Stimulated activated memory B cell treated with anti-CD40 and anti-IgM and Interleukin-4, amounts not matched to agents 10 μg/mL and 1 μg/mL and 100 μg/mL, for 72 hours (primary cell): ENCODE data around the gene L2HGDH.

Source experiments
- ATAC-seq: fragments of 150-1000 bp; cut with Tn5 transposase; 2 replicates; pipeline ENCODE4 v1.10.0; 2021
- H3K27ac Mint-ChIP-seq: one replicate; pipeline ENCODE4 v1.8.0; 2022; ENCODE audit warnings: mild to moderate bottlenecking, mixed read lengths
- H3K27me3 Mint-ChIP-seq: one replicate; pipeline ENCODE4 v1.8.0; 2022; ENCODE audit warnings: mixed read lengths
- H3K36me3 Mint-ChIP-seq: one replicate; pipeline ENCODE4 v1.8.0; 2022; ENCODE audit warnings: mixed read lengths
- H3K4me1 Mint-ChIP-seq: one replicate; pipeline ENCODE4 v1.8.0; 2022; ENCODE audit warnings: mixed read lengths
- H3K4me3 Mint-ChIP-seq: one replicate; pipeline ENCODE4 v1.8.0; 2022; ENCODE audit warnings: mild to moderate bottlenecking, moderate library complexity, mixed read lengths
- H3K9me3 Mint-ChIP-seq: one replicate; pipeline ENCODE4 v1.8.0; 2022; ENCODE audit warnings: mixed read lengths

The L2HGDH gene

DNA sequence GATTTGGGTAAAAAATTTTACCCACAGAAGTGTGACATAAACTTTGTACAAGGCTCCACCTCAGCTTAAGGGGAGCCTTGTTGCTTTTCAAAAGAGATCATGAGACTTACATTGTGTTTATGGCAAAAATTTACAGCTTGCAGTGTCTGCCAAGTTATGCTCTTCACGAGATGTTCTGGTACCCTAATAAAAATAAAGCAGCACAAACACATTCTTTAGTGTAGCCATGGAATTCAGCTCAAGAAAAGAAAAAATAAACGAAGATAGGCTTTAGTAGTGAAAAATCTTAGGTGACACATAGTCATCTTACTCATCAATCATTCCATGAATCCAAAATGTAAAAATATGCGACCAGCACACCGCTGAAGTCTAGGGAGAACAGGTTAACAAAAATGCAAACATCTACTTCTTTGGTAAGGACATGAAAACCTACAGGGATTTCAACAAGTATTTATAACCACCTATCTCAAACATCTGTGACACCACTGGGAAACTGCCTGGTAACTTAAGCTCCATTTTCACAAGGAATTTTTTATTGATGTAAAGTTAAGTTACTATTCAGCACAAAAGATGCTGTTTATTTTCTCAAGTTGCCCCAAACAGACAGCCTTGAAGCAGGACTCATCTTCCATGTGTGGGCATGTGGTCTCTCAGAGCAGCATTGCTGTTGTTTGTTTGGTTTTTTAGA is 33.0 kb upstream of the L2HGDH start:
- no peak for ATAC-seq
- peaks cover 24% of the 10 kb centered on the region for H3K4me1 Mint-ChIP-seq
- peaks cover 4% of the 10 kb centered on the region for H3K36me3 Mint-ChIP-seq
- no peaks in the 10 kb centered on the region for H3K9me3 Mint-ChIP-seq
- no peak overlapping the region for H3K4me3 Mint-ChIP-seq
- H3K27ac Mint-ChIP-seq, result peak overlapping the region; percentile 44
- no peaks in the 10 kb centered on the region for H3K27me3 Mint-ChIP-seq

DNA sequence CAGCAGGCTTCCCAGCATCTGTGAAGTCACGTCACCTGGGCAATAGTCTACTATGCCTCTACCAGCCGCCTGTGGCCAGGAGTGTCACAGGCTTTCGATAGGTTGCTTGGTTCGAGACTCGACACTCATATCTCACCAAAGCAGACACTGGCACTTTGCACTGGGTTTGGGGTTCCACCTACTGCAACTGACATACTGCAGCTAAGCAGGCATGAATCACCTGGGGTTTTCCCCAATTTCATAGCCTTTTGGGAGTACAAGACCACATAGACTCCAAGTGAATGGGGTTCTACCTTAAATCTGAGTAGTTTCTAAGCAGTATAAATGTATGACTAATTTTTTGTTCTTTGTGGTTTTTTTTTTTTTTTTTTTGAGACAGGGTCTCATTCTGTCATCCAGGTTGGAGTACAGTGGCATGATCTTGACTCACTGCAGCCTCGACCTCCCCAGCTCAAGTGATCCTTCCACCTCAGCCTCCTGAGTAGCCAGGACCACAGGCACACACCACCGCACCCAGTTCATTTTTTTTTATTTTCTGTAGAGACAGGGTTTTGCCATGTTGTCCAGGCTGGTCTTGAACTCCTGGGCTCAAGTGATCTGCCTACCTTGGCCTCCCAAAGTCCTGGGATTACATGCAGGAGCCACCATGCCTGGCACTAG is 32.2 kb upstream of the L2HGDH start:
- no peaks in the 10 kb centered on the region for H3K9me3 Mint-ChIP-seq
- H3K27me3 Mint-ChIP-seq, result no peaks in the 10 kb centered on the region
- peak overlapping the region; percentile 44 for H3K27ac Mint-ChIP-seq
- peaks cover 5% of the 10 kb centered on the region for H3K36me3 Mint-ChIP-seq
- peaks cover 24% of the 10 kb centered on the region for H3K4me1 Mint-ChIP-seq
- no peak overlapping the region for H3K4me3 Mint-ChIP-seq
- peak; percentile 95 for ATAC-seq

DNA sequence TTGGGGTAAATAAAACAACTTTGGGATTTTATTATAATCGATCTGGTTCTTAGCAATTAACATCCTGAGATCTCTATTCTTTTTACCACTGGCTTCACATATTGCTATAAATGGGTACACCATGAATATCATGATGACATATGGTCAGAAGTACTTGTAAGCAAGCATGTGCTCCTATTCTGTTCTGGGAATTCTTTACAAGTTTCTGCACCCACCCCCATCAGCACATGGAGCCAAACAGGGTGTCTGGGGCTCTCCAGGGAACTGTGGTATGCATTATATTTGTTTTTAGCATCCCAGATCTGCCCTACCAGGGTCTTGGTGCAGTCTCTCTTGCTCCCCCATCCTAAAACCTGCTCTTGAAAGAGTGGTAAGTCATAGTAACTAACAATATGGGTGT is 31.4 kb upstream of the L2HGDH start:
- H3K9me3 Mint-ChIP-seq, result no peaks in the 10 kb centered on the region
- H3K27ac Mint-ChIP-seq, result peak overlapping the region; percentile 44
- no peak for ATAC-seq
- H3K27me3 Mint-ChIP-seq, result no peaks in the 10 kb centered on the region
- no peak overlapping the region for H3K4me3 Mint-ChIP-seq
- H3K4me1 Mint-ChIP-seq, result peaks cover 24% of the 10 kb centered on the region
- peaks cover 13% of the 10 kb centered on the region for H3K36me3 Mint-ChIP-seq

DNA sequence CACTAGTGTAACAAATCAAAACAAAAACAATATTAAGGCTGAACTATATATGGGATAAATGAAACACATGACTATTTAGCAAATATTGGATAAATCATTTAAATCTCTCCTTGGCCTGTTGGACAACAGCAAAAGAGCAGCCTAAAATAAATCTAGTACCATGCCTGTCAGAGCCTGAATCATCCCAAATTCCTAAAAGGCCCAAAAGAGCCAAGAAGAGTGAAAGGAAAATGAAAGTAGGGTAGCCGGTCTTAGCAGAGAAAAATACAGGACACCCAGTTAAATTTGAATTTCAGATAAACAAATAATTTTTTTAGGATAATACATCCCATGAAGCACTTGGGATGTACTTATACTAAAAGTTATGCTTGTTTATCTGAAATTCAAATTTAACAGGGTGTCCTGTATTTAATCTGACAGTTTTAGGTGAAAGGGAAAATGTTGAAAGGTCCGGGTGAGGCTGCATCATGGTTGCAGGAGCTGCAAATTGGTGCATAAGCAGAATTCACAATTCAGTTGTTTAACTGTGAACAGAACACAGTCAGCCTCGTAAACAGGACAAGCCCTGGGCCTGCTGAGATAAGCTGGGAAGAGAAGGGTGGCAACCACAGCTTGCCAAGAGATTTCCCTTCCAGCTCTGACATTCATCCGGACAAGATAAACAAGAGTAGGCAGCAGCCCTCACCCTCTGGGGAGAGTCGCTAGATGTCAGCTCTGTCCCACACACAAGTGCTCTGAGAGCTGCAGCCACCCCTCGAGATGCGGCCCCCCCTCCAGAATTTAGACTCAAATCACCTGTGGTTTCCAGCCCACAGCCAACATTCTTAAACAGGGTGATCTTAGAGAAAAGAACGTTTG is 30.4 kb upstream of the L2HGDH start:
- no peak for ATAC-seq
- no peaks in the 10 kb centered on the region for H3K9me3 Mint-ChIP-seq
- no peak overlapping the region for H3K4me3 Mint-ChIP-seq
- H3K4me1 Mint-ChIP-seq, result peaks cover 22% of the 10 kb centered on the region
- H3K27me3 Mint-ChIP-seq, result no peaks in the 10 kb centered on the region
- no peak overlapping the region for H3K27ac Mint-ChIP-seq
- peaks cover 15% of the 10 kb centered on the region for H3K36me3 Mint-ChIP-seq

DNA sequence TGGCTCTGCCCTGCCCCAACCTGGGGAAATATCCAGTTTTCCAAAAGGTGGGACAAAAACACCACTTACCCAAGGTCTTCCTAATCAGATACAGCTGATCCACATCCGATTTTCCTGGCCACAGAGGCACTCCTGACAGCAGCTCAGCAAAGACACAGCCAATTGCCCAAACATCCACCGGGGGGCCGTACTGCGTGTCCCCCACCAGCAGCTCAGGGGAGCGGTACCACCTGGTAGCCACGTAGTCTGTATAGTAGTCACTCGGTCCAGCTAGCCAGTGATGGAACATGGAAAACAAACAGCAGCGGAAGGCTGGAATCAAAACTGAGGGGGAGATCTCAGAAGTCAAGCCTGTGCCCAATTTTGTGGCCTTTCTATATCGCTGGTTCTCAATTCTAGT is 28.9 kb upstream of the L2HGDH start:
- Mint-ChIP-seq H3K4me1 (peaks cover 24% of the 10 kb centered on the region), H3K9me3 (no peaks in the 10 kb centered on the region), H3K36me3 (peaks cover 15% of the 10 kb centered on the region), H3K27ac (no peak overlapping the region), H3K27me3 (no peaks in the 10 kb centered on the region), H3K4me3 (no peak overlapping the region)
- ATAC-seq, result no peak

DNA sequence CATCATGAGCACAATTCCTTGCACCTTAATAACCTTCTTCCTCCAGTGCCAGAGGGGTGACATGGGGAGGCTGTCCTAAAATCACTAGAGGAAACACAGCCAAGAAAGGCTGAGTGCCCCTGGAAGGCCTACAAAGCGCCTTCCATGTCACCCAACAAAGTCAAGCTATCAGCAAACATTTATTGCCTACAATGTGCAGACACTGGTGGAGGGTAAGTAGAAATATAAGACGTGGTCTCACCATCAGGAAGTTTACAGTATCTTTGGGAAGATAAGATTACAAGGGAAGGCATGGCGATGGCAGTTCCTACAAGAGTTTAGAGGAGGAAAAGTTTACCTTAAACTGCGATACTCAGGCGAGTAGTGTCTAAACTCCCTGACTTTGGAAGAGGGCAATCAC is 28.0 kb upstream of the L2HGDH start:
- Mint-ChIP-seq H3K4me3 (no peak overlapping the region), H3K9me3 (no peaks in the 10 kb centered on the region), H3K27me3 (no peaks in the 10 kb centered on the region), H3K36me3 (peaks cover 15% of the 10 kb centered on the region), H3K4me1 (peaks cover 30% of the 10 kb centered on the region), H3K27ac (no peak overlapping the region)
- no peak for ATAC-seq

DNA sequence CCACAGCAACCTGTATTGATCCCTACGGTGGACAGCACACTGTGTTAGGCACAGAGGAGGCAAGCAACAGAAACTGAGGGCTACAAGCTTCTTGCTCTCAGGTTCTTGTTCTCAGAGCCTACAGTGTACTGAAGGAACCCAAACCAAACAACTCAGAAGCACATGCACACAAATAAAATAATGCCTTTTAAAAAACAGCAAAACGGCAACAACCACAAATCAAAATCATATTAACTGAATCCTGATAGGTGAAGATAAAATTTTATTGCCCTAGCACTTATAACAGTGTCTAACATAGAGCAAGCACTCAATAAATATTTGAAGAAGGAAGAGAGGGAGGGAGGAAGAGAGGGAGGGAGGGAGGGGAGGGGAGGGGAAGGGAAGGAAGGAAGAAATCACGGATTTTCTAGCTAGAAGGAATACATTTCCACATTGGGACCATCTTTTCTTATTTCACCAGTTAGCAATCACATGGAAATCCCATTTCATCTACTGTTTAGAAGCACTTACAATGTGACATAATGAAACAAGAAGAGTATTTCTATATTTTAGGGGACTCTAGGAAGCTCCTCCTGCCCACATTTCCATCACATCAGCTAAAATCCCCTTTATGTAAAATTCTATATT is 27.3 kb upstream of the L2HGDH start:
- Mint-ChIP-seq H3K27me3 (no peaks in the 10 kb centered on the region), H3K27ac (no peak overlapping the region), H3K4me1 (peaks cover 23% of the 10 kb centered on the region), H3K36me3 (peaks cover 15% of the 10 kb centered on the region), H3K9me3 (no peaks in the 10 kb centered on the region), H3K4me3 (no peak overlapping the region)
- no peak for ATAC-seq

DNA sequence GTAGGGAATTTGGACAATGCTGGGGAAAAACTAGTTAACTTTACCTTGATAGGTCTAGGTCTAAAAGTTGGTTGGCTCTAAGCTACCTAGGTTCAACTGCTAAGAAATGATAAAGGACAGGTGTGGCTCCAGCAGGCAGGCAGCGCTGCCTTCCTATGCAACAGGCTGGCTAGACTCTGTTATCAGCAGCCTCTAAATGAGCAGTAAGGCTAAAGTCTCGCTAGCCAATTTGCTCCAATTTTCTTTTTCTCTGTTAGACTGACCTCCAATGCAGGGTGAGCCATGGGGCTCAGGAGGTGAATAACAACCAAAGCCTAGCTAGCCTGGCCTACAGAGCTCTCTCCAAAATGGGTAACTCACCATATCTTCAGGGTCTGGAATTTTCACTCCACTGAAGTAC is 26.6 kb upstream of the L2HGDH start:
- Mint-ChIP-seq H3K27me3 (no peaks in the 10 kb centered on the region), H3K4me1 (peaks cover 16% of the 10 kb centered on the region), H3K9me3 (no peaks in the 10 kb centered on the region), H3K27ac (no peak overlapping the region), H3K36me3 (peaks cover 15% of the 10 kb centered on the region), H3K4me3 (no peak overlapping the region)
- ATAC-seq, result no peak

DNA sequence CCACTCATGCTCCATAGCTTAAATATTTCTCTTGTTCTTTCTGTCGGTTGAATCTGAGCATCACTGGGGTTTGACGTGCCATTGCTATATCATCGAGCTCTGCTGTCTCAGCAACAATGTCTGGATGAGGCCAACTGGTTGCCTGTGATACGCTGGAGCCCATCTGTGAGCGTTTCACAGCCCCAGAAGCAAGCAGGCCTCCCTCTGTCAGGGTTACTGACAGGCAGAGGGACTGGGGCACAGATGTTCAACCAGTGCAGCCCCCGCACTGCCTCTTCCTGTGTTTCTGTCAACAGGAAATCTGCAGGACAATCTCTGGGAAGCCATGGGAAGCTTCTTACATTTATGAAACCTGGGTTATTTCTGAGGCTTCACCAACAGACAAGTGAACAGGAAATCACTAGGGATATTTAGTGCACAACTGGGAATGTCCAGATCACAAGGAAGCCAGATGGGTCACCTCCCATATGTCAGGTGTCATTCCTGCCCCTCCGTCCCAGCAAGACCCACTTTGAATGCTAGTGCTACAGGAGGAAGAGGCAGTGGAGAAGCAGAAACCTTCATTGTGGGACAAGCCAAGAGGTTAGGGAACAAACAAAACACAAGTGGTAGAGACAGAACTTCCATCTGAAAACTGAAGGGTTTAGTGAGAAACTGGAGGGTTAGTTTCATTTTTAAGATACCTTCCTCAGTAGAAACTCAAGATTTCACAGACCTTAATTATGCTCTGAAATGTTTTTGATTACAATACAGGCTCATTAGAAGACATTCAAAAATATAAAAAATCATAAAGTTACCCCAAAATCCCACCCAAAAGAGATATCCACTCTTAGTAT is 24.2 kb upstream of the L2HGDH start:
- Mint-ChIP-seq H3K27me3 (no peaks in the 10 kb centered on the region), H3K4me3 (no peak overlapping the region)
- ATAC-seq, result no peak

DNA sequence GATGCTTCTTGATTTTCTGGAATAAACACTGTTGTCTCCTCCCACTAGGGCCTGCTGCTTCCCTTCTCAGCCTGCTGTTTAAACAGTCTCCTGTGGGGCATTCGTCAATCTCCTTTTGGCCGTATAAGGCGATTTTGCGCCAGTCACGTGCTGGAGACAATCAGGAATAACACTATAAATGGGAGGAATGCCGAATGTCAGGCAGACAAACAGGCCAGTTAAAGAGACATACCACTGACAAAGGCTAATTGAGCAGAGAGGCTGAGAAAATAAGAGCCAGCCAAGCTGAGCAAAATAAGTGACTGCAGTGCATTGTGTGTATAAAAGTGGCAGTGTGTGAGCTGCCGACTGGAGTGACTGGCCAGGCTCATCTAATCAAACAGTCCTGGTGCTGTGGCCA is 23.4 kb upstream of the L2HGDH start:
- H3K27me3 Mint-ChIP-seq, result no peaks in the 10 kb centered on the region
- ATAC-seq, result no peak
- peaks cover 13% of the 10 kb centered on the region for H3K4me1 Mint-ChIP-seq
- H3K9me3 Mint-ChIP-seq, result no peaks in the 10 kb centered on the region
- no peak overlapping the region for H3K4me3 Mint-ChIP-seq
- peaks cover 24% of the 10 kb centered on the region for H3K36me3 Mint-ChIP-seq
- H3K27ac Mint-ChIP-seq, result peak overlapping the region; percentile 54

More for the DNA sequence above, 24.2 kb upstream of the L2HGDH start:
- H3K9me3 Mint-ChIP-seq, result no peaks in the 10 kb centered on the region
- peak overlapping the region; percentile 54 for H3K27ac Mint-ChIP-seq
- H3K4me1 Mint-ChIP-seq, result peaks cover 13% of the 10 kb centered on the region
- H3K36me3 Mint-ChIP-seq, result peaks cover 27% of the 10 kb centered on the region

DNA sequence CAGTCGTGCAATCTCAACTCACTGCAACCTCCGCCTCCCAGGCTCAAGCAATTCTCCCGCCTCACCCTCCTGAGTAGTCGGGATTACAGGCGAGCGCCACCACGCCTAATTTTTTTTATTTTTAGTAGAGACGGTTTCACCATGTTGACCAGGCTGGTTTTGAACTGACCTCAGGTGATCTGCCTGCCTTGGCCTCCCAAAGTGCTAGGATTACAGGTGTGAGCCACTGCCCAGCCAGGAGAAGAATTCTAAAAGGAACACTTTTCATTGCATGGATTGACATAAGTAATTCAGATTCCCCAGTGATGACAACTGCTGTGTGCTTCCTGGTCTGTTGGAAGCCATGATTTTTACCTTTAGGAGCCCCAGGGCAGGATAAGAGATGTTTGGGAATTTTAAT is 22.2 kb upstream of the L2HGDH start:
- peaks cover 29% of the 10 kb centered on the region for H3K36me3 Mint-ChIP-seq
- no peak overlapping the region for H3K4me3 Mint-ChIP-seq
- H3K27me3 Mint-ChIP-seq, result no peaks in the 10 kb centered on the region
- no peak overlapping the region for H3K27ac Mint-ChIP-seq
- peaks cover 13% of the 10 kb centered on the region for H3K4me1 Mint-ChIP-seq
- H3K9me3 Mint-ChIP-seq, result no peaks in the 10 kb centered on the region
- ATAC-seq, result no peak

DNA sequence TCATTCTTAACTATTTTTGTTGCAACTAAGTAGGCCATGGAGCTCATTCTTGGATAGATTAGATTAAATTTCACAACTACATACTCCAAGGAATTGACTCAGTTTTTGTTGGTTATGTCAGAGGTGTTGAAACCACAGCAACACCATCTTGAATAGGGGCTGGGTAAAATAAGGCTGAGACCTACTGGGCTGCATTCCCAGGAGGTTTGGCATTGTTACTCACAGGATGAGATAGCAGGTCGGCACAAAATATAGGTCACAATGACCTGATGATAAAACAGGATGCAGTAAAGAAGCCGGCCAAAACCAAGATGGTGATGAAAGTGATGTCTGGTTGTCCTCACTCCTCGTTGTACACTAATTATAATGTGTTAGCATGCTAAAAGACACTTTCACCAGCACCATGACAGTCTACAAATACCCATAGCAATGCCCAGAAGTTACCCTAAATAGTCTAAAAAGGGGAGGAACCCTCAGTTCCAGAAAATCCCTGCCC is 21.0 kb upstream of the L2HGDH start:
- Mint-ChIP-seq H3K36me3 (peaks cover 20% of the 10 kb centered on the region), H3K27ac (no peak overlapping the region), H3K4me3 (no peak overlapping the region), H3K9me3 (no peaks in the 10 kb centered on the region), H3K27me3 (no peaks in the 10 kb centered on the region), H3K4me1 (peaks cover 13% of the 10 kb centered on the region)
- ATAC-seq, result no peak

DNA sequence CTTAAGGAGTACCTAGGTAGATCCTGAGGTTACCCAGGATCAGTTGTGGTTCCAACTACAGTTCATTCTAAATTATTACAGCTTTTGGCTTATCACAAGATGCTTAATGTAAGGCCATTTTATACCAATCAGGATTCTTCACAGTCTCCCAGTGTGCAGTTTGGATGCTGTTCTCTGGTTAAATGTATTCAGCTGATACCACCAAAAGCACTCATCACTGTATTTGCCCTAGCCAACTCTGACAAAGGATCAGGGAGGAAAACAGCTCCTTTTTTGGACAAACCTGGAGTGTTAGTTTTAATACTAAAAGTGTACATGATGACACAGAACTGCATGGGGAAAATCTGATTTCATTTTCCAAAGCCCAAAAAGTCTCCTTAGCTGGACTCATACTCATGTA is 19.6 kb upstream of the L2HGDH start:
- H3K27ac Mint-ChIP-seq, result no peak overlapping the region
- H3K36me3 Mint-ChIP-seq, result peaks cover 20% of the 10 kb centered on the region
- H3K4me3 Mint-ChIP-seq, result no peak overlapping the region
- ATAC-seq, result no peak
- H3K9me3 Mint-ChIP-seq, result no peaks in the 10 kb centered on the region
- H3K4me1 Mint-ChIP-seq, result peaks cover 13% of the 10 kb centered on the region
- no peaks in the 10 kb centered on the region for H3K27me3 Mint-ChIP-seq

DNA sequence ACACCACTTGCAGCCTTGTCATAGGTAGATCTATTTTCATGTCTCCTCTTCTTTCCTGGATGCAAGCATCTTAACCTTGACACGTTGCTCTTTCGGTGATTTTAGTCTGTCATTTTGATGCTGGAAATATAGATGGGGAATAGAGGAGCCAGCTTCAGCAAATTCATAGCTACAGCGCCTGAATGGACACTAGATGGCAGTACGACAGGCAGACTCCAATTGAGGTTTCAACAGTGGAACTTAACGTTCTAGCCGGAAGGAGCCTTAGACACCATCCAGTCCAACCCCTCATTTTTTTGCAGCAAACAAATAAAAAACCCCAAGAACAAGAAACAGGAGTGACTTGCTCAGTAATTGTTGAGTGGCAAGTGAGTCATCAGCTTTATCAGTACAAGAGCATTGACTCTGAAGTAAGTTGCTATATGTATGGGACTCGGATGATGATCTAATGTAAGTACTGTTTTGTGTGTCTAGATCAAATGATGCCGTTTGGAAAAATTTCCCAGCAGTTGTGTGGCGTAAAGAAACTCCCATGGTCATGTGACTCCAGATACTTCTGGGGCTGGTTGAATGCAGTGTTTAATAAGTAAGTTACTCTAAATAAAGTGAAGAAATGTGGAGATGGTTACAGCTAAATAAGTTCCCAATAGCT is 9.1 kb upstream of the L2HGDH start:
- ATAC-seq, result peak; percentile 94
- H3K4me3 Mint-ChIP-seq, result no peak overlapping the region
- H3K36me3 Mint-ChIP-seq, result peaks cover 18% of the 10 kb centered on the region
- no peaks in the 10 kb centered on the region for H3K9me3 Mint-ChIP-seq
- no peaks in the 10 kb centered on the region for H3K27me3 Mint-ChIP-seq
- no peak overlapping the region for H3K27ac Mint-ChIP-seq
- H3K4me1 Mint-ChIP-seq, result peaks cover 22% of the 10 kb centered on the region
